Loucy (cell line): ENCODE measurements around the gene NNMT.

ENCODE experiments used
- CTCF ChIP-seq: fragments of 200-600 bp; sonication (generic); conservative IDR thresholded peaks from 2 replicates; pipeline ENCODE4 v1.5.1; 2014; ENCODE audit warnings: mild to moderate bottlenecking, antibody characterized with exemption, low read length
- EZH2phosphoT487 ChIP-seq: fragments of 200-600 bp; IDR thresholded peaks from 2 replicates; pipeline ENCODE4 v1.6.1; 2018; ENCODE audit warnings: antibody characterized with exemption, mild to moderate bottlenecking, moderate library complexity, borderline replicate concordance

GRCh38 chr11:114277637-114278341, 18.4 kb upstream of the NNMT start:
- TF ChIP-seq CTCF (0 out of 2 replicates have a peak, but pooled peaks have one; percentile 14), EZH2phosphoT487 (no peak)
